A172 (cell line): Measurements from ENCODE around the gene SURF6. TPM values are rescaled to one million over a fixed set of nuclear protein-coding genes. Genes with fewer than 3 reads are reported as not detected.

Experiments
- DNase-seq: peaks from one replicate; pipeline ENCODE4 v3.0.0-alpha.2; 2015; ENCODE audit warnings: low spot score
- total RNA-seq: library from RNA; depleted of rRNA; stranded (reverse); fragments of >200 nt; shearing (Covaris generic); gene quantifications from 2 replicates; pipeline ENCODE4 v1.2.3, GENCODE V29; 2014

Gene SURF6
- total RNA-seq, 1 experiment from 2014 or later: 11.4 TPM

DNA sequence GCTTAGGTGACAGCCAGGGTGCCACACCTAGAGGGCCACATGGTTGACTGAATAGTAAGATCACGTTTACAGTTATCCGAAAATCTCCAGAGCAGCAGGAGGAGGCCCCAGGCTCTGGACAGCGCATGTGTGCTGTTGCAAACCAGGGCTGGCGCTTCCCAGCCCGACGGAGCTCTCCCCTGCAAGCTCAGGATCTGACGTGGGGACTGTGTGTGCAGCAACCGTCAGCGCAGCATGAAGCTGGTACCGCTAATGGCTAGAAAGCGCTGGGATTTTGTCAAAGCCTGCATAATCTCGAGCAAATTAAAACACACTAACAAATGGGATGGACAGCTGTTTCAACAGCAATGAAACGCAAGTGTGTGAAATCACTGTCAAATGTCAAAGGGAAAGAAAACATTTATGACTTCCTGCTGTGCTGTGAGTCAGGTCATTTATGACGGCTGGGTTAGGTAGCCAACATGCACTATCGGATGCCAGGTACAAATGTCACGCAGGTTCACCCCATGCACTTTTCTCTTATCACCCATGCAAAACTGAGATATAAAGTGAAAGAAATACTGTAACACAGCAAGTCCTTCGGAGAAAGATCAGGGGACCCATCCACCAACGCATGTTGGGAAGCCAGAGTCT is 32.4 kb upstream of the SURF6 start:
- DNase-seq: no peak

DNA sequence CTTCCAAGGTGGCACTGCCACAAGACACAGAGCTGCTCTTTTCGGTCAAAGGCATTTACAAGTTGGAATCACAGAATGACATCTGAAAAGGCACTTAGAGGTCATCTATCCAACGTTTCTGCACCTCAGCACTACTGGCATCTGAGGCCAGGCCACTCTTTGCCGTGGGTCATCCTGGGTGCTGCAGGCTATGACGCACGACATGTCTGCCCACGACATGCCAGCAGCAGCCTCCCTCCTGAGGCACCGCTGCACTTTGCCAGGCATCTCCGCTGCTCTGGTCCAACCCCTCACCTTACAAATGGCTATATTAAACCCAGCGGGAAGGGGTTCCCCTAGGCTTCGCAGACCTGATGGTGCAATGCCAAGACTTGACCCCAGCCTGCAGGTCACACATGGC is 31.8 kb upstream of the SURF6 start:
- no peak for DNase-seq

GRCh38 chr9:133367221-133367620 is 31.2 kb upstream of the SURF6 start:
- no peak for DNase-seq

- no peak for DNase-seq
Observed at GRCh38 chr9:133366435-133366834, 30.4 kb upstream of the SURF6 start.

DNA sequence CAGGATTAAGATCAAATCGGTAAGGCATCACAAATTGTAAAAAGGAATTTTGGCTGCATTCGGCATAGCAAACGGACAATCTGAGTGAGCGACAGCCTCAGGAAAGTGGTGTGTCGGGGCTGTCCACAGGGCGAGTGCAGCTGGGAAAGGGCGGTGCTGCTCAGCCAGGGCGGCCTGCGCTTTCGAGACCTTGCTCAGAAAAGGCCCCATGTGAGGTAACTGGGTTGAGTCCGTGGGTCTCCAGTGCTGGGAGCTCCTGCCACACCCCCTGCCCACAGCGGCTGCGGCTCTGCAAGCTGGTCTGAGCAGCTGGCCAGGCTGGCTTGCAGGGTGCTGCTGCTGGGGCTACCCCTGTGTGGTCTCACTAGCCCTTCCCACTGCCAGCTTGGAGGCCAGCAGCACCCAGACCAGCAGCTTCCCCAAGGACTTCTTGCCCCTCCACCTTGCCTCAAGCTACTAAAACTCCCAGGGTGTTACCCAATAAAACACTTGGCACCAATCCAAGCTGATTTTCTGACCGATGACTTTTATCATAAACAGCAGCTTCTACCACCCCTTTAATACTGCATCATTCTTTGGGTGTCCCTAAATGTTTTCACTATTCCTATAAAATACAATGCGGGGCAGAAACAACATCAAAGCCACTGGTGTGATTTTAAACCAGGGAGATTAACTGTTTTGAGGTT is 26.5 kb upstream of the SURF6 start:
- DNase-seq: no peak

DNA sequence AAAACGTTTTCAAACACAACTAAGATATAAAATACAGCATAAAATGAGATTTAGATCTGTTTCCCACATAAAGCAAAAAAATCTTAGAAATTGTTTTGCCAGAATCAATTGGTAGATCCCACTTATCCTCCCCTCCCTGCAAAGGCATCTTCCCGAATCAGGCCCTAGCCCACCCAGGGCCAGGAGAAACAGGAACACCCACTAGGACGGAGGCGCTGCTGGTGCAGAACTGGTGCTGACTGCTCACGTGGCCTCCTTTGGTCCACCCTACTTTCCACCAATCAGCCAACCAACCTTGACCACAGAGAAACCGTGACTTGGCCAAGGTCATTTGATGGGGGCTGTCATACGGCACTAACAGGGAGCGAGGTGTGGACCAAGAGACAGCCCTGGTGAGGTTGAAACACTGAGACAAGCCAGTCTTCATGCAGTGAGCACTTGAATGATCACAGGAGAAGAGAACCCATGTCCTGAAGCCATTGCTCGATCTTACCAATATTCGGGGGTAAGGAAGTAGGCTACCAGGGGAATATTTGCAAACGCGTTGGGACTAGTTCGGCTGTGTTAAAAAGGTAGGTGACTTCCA is 25.6 kb upstream of the SURF6 start:
- no peak for DNase-seq

DNA sequence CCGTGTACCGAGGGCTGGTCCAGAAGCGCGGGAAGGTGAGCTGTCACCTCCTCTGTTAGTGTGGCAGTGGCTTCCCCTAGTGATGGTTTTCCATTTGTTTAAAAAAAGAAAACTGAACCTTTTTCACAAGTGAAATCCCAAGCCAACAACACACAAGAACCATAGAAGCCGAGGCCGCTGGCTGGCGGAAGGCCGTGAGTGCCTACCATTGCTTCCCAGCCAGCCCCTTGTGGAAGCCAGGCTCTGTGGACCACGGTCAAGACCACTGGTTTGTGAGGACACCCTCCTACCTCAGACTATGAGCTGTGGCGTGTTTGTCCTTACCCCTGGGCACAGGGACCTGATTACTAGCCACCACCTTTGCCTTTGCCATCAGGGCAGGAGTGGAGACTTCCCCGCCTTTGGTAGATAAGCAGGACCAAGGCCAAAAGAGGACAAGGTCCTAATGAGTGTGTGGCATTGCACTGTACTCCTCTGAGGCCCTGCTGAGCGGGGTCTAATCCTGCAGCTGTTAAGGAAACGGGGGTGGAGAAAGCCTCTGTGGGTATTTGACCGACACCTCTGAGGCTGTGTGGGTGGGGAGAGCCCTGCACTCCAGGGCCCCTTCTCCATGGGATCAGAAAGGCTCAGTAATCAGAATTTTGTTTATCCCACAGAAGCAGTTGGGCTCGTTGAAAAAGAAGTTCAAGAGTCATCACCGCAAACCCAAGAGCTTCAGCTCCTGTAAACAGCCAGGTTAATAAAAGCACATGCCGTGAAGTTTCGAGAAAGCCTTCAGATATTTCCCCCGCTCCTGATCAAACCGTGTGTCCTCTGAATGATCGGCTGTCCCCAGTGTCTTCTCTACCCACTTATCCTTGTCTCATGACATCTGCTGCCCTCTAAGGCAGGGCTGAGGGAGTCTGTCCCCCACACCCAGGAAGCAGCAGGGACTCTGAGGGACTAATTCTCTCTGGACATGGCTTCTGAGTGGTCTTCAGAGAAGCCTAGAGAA is 24.7 kb upstream of the SURF6 start:
- no peak for DNase-seq

DNA sequence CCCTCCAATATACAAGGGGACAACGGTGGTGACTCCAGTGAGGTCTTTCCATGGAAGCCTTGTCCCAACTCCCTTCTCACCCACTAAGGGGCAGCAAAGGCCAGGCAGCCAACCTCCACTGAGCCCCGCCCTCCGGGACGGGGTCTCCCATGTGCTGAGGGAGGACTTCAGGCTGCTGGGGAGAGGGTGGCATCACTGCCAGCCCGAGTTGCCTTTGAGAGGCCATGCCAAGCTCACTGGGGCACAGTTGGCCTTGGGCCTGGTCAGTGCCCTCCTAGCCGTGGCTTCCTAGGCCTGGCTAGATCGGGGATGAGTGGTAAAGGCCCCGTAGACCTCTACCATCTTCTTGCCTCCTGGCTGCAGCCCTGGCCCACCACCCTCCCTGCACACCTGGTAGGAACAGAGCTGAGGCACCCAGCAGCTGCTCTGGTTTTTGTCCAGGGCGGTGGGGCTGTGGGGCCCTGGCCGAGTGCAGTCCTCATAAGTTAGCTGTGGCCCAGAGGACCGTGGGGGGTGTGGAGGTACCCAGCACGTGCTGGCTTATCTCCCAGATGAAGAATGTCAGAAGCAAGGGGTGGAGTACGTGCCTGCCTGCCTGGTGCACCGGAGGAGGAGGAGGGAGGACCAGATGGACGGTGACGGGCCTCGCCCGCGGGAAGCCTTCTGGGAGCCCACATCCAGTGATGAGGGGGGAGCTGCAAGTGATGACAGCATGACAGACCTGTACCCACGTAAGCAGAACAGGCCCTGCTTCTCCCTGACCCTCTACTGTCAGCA is 23.6 kb upstream of the SURF6 start:
- peak; percentile 37 for DNase-seq

GRCh38 chr9:133357656-133358055 is 21.7 kb upstream of the SURF6 start:
- DNase-seq: no peak

- DNase-seq: peak; percentile 48
Observed at GRCh38 chr9:133356391-133357091, 20.6 kb upstream of the SURF6 start, which contains the start of the genes SURF1 and SURF2. TSS of gene SURF1 (minus strand) at chr9:133356487. CDS start at chr9:133356453, 34 bp downstream. TSS of gene SURF2 (plus strand) at chr9:133356550. CDS start at chr9:133356593, 43 bp downstream.

DNA sequence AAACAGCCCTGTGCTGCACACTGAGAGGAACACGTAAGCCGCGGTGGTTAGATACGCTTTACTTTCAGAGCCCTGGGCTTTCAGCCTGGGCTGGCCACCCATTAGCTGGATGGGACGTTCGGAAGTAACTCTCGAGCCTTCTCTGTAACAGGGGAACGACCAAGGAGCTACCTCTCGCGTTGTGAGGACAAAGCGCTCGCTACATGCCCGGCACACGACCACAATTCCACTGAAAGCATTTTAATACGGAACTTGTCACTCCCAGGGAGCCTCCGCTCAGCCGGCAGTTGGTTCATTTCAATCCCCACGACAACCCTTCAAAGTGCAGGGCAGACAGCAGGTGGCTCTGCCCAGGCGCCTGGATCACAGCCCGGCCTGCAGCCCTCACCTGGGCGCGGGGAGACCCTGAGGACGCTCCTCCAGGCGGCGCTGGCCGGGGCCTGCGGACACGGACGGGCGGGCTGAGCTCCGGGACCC is 19.9 kb upstream of the SURF6 start:
- no peak for DNase-seq

DNA sequence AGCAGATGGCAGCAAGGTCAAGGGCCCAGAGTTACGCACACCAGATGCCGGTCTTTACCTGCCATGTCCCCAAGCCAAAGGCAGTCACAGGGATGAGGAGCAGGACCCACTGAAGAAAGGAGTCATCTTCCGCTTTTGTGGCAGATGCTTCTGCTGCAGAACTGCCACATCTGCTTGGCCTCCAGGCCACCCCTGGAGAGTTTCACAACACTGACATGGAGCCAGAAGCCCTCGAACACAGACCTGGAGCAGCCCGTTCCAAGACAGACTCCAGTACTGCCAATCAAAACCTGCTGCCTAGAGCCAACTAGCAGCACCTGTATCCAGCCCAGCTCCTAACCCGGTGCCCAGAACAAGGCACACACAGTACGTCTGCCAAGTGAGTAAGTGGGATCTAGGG is 18.8 kb upstream of the SURF6 start:
- DNase-seq: no peak

DNA sequence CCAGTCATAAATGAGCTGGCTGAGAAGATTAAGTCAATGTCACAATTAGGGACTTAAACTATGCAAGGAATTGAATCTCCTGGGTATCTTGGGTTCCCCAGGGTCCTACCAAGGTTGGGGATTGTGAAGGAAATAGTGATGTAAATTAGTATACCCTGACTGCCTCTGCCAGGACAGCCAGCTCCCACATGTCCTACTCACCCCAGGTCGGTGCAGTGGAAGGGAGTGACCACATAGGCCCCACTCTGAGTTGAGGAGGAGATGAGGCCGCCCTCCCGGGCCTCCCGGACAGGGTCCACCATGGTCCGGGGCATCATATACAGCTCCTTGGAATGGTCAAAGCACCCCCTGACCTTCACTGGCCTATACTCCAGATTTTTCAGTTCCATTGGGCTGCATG is 17.6 kb upstream of the SURF6 start:
- DNase-seq: no peak

DNA sequence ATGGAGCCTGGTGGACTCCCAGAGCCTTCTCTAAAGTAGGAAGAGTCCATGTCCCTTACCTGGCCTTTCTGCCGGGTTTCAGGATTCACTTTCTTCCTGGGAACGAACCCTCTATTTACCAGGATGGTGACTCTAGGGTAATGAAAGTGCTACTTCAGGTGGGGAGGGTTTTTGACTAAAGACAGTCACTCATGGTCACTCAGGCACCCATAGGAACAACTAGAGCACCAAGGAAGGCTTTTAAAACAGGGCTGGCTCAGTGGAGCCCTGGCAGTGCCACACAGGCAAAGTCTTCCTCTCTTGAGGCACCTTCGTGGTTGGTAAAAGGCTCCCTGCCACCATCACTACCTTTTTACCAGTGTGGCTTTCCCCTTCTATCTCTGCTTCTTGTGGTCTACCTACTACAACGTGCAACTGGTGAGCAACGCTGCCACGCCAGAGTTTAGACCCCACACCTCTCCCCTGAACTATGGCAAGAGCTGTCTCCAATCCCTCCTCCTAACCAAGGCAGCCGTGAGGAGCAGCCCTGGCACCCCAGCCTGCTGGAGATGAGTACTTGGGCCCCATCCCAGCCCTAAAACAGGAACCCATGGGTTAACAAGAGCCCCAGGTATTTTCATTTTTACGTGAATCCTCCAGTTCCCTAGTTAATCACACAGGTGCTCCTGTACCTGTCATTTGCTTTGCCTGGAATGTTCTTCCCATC is 16.8 kb upstream of the SURF6 start:
- no peak for DNase-seq

GRCh38 chr9:133351908-133352634 is 16.1 kb upstream of the SURF6 start:
- DNase-seq: peak; percentile 52

- no peak for DNase-seq
Observed at GRCh38 chr9:133351526-133351907, 15.5 kb upstream of the SURF6 start.

DNA sequence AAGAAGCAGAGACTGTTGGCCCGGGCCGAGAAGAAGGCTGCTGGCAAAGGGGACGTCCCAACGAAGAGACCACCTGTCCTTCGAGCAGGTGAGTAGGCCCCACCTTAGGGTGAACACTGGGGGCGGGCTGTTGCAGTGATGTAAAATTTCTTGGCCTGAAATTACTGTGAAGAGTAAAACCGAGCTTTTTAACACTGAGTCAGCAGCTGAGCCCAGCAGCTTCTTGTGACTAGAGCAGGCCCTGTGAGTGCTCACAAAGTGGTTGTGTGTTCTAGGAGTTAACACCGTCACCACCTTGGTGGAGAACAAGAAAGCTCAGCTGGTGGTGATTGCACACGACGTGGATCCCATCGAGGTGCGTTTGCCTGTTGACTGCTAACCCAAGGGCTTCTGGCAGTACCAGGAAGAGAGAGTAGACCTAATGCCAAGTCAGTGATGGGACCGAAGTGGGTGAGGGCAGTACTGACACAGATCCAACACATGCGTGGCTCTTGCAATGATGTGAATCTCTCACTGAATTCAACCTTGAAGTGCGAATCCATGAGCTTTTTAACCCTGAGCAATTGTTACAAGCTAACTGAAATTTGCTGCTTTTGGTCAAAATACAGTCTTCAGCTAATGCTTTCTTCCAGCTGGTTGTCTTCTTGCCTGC is 14.1 kb upstream of the SURF6 start:
- DNase-seq: no peak
